GM12878 (cell line): ENCODE measurements around the gene MICALL2. TPM values are rescaled to one million over a fixed set of nuclear protein-coding genes. Genes with fewer than 3 reads are reported as not detected.
A peak's percentile ranks its signal among the peaks of the same experiment; 100 is the strongest.

Experiments
- ATAC-seq: fragments of 200-7000 bp; cut with Tn5 transposase; 3 replicates; pipeline ENCODE4 v1.9.1; 2020; ENCODE audit warnings: mild to moderate bottlenecking, moderate library complexity
- BruUV-seq: library from RNA; stranded (reverse); fragments of 400-500 nt; replicated peaks from 2 replicates; lab custom pipeline; 2021; lab: Mats Ljungman, UMichigan
- CTCF ChIA-PET: fragments of 300-600 bp; sonication (Branson Sonifier 250); formaldehyde crosslinking; extraction: SDS; loops from one replicate; lab custom pipeline; 2021; ENCODE audit warnings: inconsistent platforms; lab: Yijun Ruan, JAX
- POLR2A ChIA-PET: fragments of 350-600 bp; formaldehyde crosslinking; extraction: SDS; loops from one replicate; lab custom pipeline; 2021; ENCODE audit warnings: inconsistent platforms; lab: Charles Lee
- RAD21 ChIA-PET: fragments of 300-600 bp; sonication (Branson Sonifier 250); formaldehyde crosslinking; loops from one replicate; lab custom pipeline; 2023; ENCODE audit warnings: antibody characterized with exemption; ENCODE audit not compliant: unreplicated experiment; lab: Charles Lee
- SMC1A ChIA-PET: fragments of 300-600 bp; sonication (Branson Sonifier 250); formaldehyde crosslinking; loops from one replicate; lab custom pipeline; 2023; ENCODE audit not compliant: unreplicated experiment, uncharacterized antibody; lab: Charles Lee
- DNase-seq: peaks from one replicate; pipeline ENCODE4 v3.0.0-alpha.2; 2011; ENCODE audit warnings: low read depth, low spot score
- FAIRE-seq: peaks from 3 replicates; lab custom pipeline; 2011; peaks lifted over from hg19 to GRCh38; lab: Jason Lieb, UNC
- H2AFZ ChIP-seq: 2 replicates; pipeline ENCODE4 v1.6.0; 2011; ENCODE audit warnings: low read depth, low read length, control low read depth; ENCODE audit not compliant: control insufficient read depth
- H3K27ac ChIP-seq: 2 replicates; pipeline ENCODE4 v1.5.1; 2011; ENCODE audit warnings: control low read depth; ENCODE audit not compliant: control insufficient read depth, insufficient read depth
- H3K27me3 ChIP-seq, 2 experiments: replicated peaks in 1 of 2; 2 replicates each; pipeline versions ENCODE4 v1.6.0 to v1.6.1; 2011; ENCODE audit warnings: low read length in 1 of 2; ENCODE audit not compliant: control insufficient read depth in 2 of 2, insufficient read depth in 2 of 2
- H3K36me3 ChIP-seq, 2 experiments: 2 replicates each; pipeline ENCODE4 v1.5.1; 2011; ENCODE audit warnings: low read length in 1 of 2; ENCODE audit not compliant: control insufficient read depth in 2 of 2, insufficient read depth in 2 of 2
- H3K4me1 ChIP-seq: 2 replicates; pipeline ENCODE4 v1.6.1; 2011; ENCODE audit warnings: mild to moderate bottlenecking, low read length, moderate library complexity, mixed read lengths; ENCODE audit not compliant: control insufficient read depth, insufficient read depth
- H3K4me2 ChIP-seq: 2 replicates; pipeline ENCODE4 v1.6.0; 2011; ENCODE audit warnings: control low read depth; ENCODE audit not compliant: control insufficient read depth, insufficient read depth
- H3K4me3 ChIP-seq: fragments of 200-600 bp; sonication (generic); 2 replicates; pipeline ENCODE4 v1.5.1; 2016
- H3K79me2 ChIP-seq: 2 replicates; pipeline ENCODE4 v1.6.0; 2011; ENCODE audit warnings: low read length; ENCODE audit not compliant: control insufficient read depth, insufficient read depth
- H3K9ac ChIP-seq: 2 replicates; pipeline ENCODE4 v1.8.0; 2011; ENCODE audit warnings: low read length, control low read depth, mixed read lengths; ENCODE audit not compliant: control insufficient read depth, insufficient read depth
- H3K9me3 ChIP-seq: replicated peaks from 3 replicates; pipeline ENCODE4 v1.5.1; 2011; ENCODE audit warnings: mild to moderate bottlenecking, low read length; ENCODE audit not compliant: control insufficient read depth, insufficient read depth
- H4K20me1 ChIP-seq: 2 replicates; pipeline ENCODE4 v1.6.0; 2011; ENCODE audit not compliant: control insufficient read depth, insufficient read depth
- FOXK2 ChIP-seq: fragments of 450-650 bp; IDR thresholded peaks from 2 replicates; pipeline ENCODE4 v1.6.1; 2017; ENCODE audit warnings: mild to moderate bottlenecking, moderate library complexity
- JUND ChIP-seq: IDR thresholded peaks from 2 replicates; pipeline ENCODE4 v1.6.1; 2012; ENCODE audit warnings: low read depth, mild to moderate bottlenecking, low read length, improper control_type of control experiment, moderate library complexity
- MTA2 ChIP-seq: fragments of 450-650 bp; IDR thresholded peaks from 2 replicates; pipeline ENCODE4 v1.6.1; 2016; ENCODE audit warnings: low read depth, mild to moderate bottlenecking, moderate library complexity
- NR2C1 ChIP-seq: fragments of 450-650 bp; IDR thresholded peaks from 2 replicates; pipeline ENCODE4 v1.6.1; 2017; ENCODE audit warnings: antibody characterized with exemption, mild to moderate bottlenecking, moderate library complexity
- PML ChIP-seq: IDR thresholded peaks from 2 replicates; pipeline ENCODE4 v1.6.1; 2012; ENCODE audit warnings: low read length, inconsistent platforms
- POLR2A ChIP-seq: IDR thresholded peaks from 2 replicates; pipeline ENCODE4 v1.6.1; 2011; ENCODE audit warnings: low read depth, mild to moderate bottlenecking, low read length
- PRDM15 ChIP-seq: fragments of 450-650 bp; formaldehyde crosslinking; IDR thresholded peaks from 2 replicates; pipeline ENCODE4 v1.4.0; 2020; ENCODE audit warnings: mild to moderate bottlenecking, moderate library complexity
- RAD21 ChIP-seq: IDR thresholded peaks from 2 replicates; pipeline ENCODE4 v1.6.1; 2011; ENCODE audit warnings: mild to moderate bottlenecking, low read depth, low read length, moderate library complexity; ENCODE audit not compliant: insufficient read depth
- WGBS: methylation state at CpG from one replicate; pipeline ENCODE4 v1.1.6; 2016; ENCODE audit warnings: low lambda C conversion rate; ENCODE audit not compliant: insufficient replicate concordance, insufficient coverage; ENCODE audit errors: missing lambda C conversion rate; 5-methylcytosine and 5-hydroxymethylcytosine counted together
- in situ Hi-C: fragments of 300-500 bp; cut with MboI; formaldehyde crosslinking; loops from 9 replicates; pipeline ENCODE4 v1.14.3; 2018; ENCODE audit warnings: mixed read lengths
- intact Hi-C: fragments of 100-400 bp; cut with micrococcal nuclease; formaldehyde crosslinking; loops from one replicate; pipeline ENCODE4 v1.14.2; 2022; ENCODE audit not compliant: unreplicated experiment
- polyA plus RNA-seq, 11 experiments: library from polyadenylated mRNA; depleted of rRNA in 4 of 11; unstranded in 6 of 11; stranded (reverse) in 5 of 11; fragments of >200 nt; fragmentation: Nextera tagmentation in 4 of 11; fragmentation: Illumina TruSeq in 1 of 11; extraction: Ambion mirVana in 4 of 11; extraction: Trizol in 1 of 11; gene quantifications; 1 replicate in 1 of 11; 2 replicates in 10 of 11; pipeline versions ENCODE4 v1.2.1 to v1.2.3, GENCODE V29; 2011 to 2016; ENCODE audit warnings: inconsistent platforms in 2 of 11, missing spikeins in 2 of 11, low read depth in 1 of 11
- total RNA-seq, 4 experiments: library from RNA; depleted of rRNA in 3 of 4; stranded (reverse); fragments of >200 nt in 3 of 4; fragmentation: Illumina TruSeq in 1 of 4; extraction: Trizol in 1 of 4; gene quantifications; 2 replicates each; pipeline versions ENCODE4 v1.2.1 to v1.2.3, GENCODE V29; 2013 to 2021

Gene MICALL2
- total and polyA plus RNA-seq, 10 of the 15 experiments (the other 5 are each of a cell fraction or from before 2014, with no cell fraction given), result 0.04 to 1.7 (median 0.83) TPM; not detected in 3

- in situ Hi-C loops, result no loop called here
- BruUV-seq, result no TSS peak
- Histone ChIP-seq H3K4me1 (no peaks in the 10 kb centered on the region), H3K4me2 (no peak overlapping the region), H3K27ac (no peak overlapping the region)
- ChIA-PET CTCF (interaction anchor here (1.6 kb wide), 1 partner anchor 14 kb away, joined by 3 read pairs; no protein-coding TSS in a partner anchor), SMC1A (no interaction called here)
- TF ChIP-seq POLR2A (0 out of 2 replicates have a peak, but pooled peaks have one; percentile 3), MTA2 (no peak), RAD21 (no peak)
- TF ChIP-seq, all 136 proteins: peak for 1
- H3K79me2 ChIP-seq, result no peaks in the 10 kb centered on the region
- no peak overlapping the region for H2AFZ ChIP-seq
- H3K9ac ChIP-seq, result no peak overlapping the region
- no peak for DNase-seq
- H3K9me3 ChIP-seq, result no peaks in the 10 kb centered on the region
- H3K27me3 ChIP-seq, result no peaks in the 10 kb centered on the region
- H3K36me3 ChIP-seq, result peaks cover 5 to 34% of the 10 kb centered on the region in 2 experiments; a peak in 3 of 4 replicates
- no peak for ATAC-seq
- ChIA-PET RAD21 (no interaction called here), POLR2A (no interaction called here)
- H3K4me3 ChIP-seq, result no peak overlapping the region
- no peaks in the 10 kb centered on the region for H4K20me1 ChIP-seq
- intact Hi-C loops, result no loop called here
- WGBS, result 88% methylated on average over 20 of the region's 20 CpGs
- no peak for FAIRE-seq
Observed at GRCh38 chr7:1488016-1488415, 28.7 kb upstream of the MICALL2 start.

DNA sequence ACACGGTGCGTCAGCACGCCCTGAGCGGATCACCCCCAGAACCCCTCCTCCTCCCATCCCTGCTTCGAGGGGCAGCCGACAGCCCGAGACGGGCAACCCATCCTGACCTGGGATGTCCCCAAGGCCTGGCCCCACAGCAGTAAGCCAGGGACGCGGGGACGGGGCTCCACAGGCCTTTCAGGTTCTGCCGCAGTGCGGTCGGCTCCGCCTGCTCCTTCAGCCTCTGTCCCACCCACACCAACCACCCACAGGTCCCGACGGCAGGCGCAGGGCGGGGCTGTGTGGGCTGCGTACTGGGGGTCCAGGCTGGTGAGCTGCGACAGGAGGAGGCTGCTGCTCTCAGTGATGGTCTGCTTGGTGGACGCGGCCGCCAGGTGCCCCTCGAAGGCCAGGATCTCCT, 28.2 kb upstream of the MICALL2 start:
- Histone ChIP-seq H3K9ac (no peak overlapping the region), H3K36me3 (peaks cover 5 to 37% of the 10 kb centered on the region in 2 experiments; a peak in 3 of 4 replicates), H3K4me2 (no peak overlapping the region), H4K20me1 (no peaks in the 10 kb centered on the region), H3K27ac (no peak overlapping the region), H2AFZ (no peak overlapping the region), H3K4me3 (no peak overlapping the region), H3K4me1 (no peaks in the 10 kb centered on the region), H3K9me3 (no peaks in the 10 kb centered on the region), H3K27me3 (no peaks in the 10 kb centered on the region), H3K79me2 (no peaks in the 10 kb centered on the region)
- in situ Hi-C loops, result no loop called here
- RAD21 ChIA-PET, result no interaction called here
- ATAC-seq (no peak), FAIRE-seq (no peak), DNase-seq (no peak)
- TF ChIP-seq PRDM15 (no peak), FOXK2 (no peak), JUND (no peak), NR2C1 (no peak), PML (no peak)
- WGBS, result 88% methylated on average over 17 of the region's 25 CpGs
- SMC1A ChIA-PET, result no interaction called here
- CTCF ChIA-PET, result no interaction called here
- POLR2A ChIA-PET, result no interaction called here
- BruUV-seq, result no TSS peak
- intact Hi-C loops, result no loop called here
